NCI-H1092 (cell line): Measurements from ENCODE around the gene ANKRD33.

Experiments used
- DNase-seq: peaks from one replicate; lab custom pipeline; 2025; lab: John Stamatoyannopoulos, UW

The ANKRD33 gene

DNA sequence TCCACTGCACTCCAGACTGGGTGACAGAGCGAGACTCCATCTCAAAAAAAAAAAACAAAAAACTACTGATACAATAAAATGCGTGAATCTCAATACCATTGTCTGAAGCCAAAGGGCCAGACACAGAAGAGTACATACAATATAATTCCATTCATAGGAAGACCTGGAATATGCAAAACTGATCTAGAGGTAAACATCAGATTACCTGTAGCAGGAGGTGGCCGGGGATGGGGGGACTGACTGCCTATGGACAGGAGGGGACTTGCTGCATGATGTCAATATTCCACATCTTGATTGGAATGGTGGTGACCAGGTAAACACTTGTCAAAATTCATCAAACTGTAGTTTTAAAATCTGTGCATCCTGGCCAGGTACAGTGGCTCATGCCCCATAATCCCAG is 26.9 kb upstream of the ANKRD33 start:
- no peak for DNase-seq

DNA sequence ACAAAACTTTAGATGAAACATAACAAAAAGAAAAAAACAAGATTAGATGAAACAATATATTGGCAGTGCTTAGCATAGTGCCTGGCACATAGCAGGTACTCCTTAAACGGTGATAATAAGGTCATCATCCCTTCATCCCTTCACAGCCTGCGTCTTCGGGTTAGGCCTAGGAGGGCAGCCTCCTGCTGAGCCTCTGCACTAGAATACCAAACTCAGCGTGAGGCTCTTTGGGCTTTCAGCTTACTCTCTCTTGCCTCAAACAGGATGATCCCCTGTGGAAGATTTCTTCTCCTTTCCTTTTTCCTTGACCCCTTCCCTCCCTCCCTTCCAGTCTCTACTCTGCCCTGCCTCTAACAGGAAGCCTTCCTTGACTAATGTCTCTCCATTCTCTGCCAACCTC is 25.0 kb upstream of the ANKRD33 start:
- no peak for DNase-seq

DNA sequence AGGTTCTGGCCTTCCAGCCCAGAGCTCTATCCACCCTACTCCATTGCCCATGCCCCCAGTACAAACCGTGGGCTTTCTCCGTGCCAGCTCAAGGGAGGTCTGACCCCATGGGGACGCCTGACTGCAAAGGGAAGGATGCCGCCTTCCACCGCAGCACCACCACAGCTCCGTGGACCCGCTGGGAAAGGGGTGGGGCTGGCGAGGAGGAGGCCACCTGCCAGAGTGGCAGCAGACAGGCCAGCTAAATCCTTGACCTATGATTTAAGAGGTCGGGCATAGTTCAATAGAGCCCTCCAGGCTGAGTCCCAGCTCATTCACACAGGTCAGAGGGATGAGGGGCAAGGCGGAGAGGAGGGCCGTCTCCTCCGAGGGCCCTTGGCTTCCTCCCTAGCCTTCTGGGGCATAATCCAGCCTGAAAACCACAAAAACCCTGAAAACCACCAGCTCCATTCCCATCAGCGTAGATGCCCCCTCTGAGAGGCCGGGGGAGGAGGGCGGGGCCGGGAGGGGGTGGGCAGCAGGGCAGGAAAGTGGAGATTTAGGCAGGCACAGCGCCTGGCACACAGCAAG is 24.5 kb upstream of the ANKRD33 start:
- no peak for DNase-seq

DNA sequence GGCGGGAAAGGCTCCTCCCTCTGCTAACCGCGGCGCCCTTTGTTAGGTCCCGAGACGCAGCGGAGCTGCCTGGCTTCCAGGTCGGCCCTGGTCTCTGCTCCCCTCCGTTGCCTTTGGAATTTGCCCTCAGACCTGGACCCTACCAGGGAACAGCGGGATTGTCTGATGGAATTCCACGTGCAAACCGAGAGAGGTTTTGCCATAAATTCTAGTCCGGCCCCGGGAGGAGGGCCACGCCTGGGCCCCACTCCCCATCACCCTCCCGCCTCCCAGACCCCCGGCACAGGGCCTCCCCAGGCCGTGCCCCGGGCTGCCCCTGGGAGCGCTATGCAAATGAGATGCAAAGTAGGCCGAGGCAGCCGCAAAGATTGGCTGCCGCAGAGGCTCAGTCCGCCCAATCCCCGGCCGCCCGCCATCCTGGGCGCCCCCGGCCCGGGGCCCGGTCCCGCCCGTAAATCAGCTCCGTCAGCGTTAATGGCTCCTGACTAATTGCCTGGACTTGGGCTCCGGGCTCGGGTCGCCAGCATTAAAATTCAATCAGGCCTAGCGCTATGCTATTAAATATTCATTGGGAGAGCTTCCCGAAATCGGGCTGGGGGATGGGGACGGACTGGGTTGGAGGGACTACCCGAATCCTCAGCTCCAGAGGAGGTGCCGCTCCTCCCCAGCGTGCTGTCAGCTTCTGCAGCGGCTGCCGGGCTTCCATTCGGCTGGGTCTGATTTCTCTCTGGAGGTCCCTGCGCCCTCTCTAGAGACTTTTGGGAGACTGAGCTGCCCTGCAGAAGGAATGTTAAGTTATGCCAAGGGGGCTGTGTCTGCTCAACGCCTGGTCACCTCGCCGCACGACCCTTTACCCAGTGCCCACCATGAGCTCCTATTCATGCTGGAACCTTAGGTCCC is 23.7 kb upstream of the ANKRD33 start:
- DNase-seq, result no peak

DNA sequence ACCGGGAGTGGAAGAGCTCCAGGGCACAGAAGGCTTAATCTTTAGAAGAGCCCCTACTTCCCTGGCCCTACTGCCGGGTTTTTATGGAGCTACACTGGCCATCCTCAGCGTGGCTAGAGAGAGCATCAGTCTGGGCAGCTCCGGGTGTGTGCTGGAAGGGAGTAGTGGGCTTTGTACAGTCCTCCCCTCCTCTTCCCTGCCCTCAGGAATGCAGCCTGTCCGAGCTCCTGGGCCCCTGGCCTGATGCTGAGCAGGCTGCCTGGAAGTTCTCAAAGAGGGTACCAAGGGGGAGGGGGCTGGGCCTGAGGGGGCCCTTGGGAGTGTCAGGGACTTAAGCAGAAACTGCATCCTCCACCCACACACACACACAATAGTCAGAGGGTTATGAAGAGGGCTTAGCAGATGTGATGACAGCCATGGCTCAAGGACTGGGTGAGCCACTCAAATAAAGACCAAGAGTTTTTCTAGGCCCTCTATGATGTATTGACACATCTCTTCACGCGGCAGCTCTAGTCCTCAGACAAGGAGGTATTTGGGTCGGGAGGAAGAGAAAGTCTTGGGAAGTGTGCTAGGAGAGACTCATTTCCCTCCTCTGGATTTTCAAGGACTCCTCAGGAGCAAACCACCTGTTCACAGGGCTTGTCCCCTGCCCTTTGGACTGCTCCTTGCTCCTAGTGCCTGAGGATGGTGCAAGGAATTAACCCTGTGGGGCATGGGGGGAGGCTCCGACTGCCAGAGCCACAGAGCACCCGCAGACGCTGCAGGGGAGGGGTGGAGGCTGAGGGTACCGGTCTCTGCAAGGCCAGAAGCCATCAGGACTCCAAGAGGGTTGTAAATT is 22.9 kb upstream of the ANKRD33 start:
- DNase-seq, result no peak

DNA sequence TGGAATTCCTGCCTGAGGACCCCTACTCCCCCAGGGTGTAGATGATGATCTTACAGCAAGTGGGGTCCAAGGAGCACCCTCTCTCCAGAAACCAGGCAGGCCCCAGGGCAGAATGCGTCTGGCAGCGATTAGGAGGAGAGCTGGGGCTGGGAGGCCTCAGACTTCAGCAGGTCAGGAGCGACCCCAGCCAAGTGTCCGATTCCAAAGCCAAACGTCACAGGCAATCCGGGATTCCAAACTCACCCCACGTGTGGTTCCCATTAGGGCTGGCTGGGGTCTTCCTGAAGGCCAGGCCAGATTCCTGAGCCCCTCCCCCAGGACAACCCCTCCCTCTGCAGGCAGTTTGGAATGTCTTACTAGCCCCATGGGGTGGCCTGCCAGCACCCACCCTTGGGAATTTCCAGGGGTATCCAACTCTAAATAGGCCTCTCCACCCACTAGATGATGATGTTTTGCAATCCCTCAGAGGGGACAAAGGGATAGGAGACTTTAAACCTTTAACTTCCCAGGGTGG is 22.1 kb upstream of the ANKRD33 start:
- DNase-seq, result no peak

DNA sequence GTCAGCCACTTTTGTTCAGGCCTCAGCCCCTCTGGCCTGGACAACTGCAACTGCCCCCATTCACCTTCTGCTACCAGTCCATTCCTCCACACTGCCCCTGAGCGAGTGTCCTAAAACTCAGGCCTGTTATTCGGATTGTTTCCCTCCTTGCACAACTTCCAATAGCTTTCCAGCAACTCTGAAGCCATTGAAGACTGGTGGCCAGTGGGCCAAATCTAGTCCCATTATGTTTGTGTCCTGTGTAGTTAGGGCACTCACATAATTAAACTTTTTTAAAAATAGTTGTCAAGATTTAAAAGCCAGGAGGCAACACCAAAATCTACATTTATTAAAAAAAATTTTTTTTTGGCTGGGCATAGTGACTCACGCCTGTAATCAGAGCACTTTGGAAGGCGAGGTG is 21.6 kb upstream of the ANKRD33 start:
- DNase-seq, result no peak

DNA sequence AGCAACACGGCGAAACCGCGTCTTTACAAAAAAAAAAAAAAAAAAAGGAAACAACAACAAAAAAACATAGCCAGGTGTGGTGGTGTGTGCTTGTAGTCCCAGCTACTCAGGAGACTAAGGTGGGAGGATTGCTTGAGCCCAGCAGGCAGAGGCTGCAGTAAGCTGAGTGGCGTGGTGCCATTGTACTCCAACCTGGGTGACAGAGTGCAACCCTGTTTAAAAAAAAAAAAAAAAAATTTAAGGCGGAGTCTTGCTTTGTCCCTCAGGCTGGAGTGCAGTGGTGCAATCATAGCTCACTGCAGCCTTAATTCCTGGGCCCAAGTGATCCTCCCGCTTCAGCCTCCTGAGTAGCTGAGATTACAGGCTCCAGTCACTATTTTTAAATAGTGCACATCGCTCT is 21.1 kb upstream of the ANKRD33 start:
- DNase-seq, result no peak

DNA sequence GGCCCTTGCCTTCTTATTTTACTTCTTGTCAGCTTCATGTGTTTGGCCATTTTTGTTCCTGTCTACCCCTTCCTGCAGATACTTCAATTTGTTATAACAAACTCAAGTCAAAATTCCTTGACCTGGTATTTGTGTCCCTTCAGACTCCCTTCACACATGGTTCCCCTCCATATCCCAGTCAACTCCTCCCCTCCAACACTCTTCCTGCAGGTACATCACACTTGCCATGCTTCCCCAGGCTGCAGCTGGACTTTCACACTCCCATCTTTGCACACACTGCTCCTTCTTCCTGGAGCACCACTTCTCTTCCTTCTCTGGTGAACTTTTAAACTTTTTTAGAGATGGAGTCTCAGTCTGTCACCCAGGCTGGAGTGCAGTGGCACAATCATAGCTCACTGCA is 20.5 kb upstream of the ANKRD33 start:
- DNase-seq, result no peak

DNA sequence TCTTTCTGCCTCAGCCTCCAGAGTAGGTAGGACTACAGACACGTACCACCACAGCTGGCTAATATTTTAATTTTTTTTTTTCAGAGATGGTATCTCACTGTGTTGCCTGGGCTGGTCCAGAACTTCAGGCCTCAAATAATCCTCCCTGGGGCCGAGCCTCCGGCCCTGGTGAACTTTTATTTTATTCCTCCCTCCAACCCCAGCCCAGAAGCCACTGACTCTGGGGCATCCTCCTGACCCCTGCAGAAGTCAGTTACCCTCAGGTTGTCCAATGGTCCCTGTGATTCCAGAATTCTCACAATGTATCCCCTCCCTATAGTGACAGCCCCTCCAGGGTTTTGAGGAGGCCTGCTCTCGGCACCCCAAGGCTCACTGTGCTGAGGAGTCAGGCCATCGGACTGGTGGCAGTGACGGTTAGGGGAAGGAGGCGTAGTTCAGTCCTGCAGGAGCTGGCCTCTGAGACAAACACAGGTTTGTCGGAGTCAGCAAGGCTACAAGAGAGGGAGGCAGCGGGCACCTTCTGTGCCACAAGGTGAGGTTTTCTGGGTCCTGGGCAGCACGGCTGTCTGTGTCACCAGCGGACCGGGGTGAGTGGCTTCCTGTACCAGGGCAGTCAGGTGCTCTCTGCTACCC is 20.0 kb upstream of the ANKRD33 start:
- DNase-seq, result no peak

DNA sequence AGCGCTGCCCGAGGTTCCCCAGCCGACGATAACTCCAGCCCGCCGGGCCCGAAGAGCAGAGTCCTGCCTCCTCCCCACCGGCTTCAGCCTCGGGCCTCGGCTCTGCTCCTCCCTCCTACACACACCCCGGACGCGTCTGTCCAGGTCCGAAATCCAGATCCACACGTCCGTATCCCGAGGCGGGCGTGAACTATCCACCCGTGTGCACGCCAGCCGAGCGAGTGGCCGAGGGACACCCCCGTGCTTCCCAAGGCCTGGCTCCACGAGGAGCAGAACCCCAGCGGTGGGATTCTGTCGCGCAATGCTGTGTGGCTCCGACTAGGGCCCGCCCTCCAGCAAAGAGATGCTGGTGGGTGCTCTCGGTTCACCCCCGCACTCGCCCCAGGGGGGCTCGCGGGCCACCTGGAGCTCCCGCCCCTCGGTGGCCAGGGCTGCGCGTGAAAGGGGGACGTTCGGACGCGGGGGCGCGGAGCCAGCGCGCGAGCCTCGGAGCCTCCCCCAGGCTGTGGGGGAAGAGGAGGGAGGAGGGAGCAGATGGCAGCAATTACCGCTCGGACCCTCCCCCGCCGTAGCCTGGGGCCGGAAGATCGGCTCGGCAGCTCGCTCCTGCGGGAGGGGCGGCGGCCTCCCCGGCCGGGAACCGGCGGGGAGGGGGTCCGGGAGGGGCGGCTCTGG is 18.9 kb upstream of the ANKRD33 start:
- DNase-seq, result no peak

DNA sequence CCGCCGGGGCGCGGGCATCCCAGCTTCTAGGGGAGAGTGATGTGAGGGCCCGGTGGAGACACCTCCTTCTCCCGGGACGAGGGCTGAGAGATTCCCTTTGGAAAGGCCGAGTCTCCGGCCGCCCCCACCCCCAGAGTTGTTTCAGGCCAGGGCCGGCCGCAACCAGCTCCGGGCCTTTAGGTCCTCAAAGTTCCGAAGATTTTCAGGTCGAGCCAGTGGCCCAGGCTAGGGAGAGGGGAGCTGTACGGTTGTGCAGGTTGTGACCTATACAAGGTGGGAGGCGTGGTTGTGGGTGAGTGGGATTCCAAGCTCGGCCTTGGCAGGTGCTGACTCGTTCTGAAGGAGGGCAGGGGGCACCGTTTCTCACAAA is 18.4 kb upstream of the ANKRD33 start:
- no peak for DNase-seq

DNA sequence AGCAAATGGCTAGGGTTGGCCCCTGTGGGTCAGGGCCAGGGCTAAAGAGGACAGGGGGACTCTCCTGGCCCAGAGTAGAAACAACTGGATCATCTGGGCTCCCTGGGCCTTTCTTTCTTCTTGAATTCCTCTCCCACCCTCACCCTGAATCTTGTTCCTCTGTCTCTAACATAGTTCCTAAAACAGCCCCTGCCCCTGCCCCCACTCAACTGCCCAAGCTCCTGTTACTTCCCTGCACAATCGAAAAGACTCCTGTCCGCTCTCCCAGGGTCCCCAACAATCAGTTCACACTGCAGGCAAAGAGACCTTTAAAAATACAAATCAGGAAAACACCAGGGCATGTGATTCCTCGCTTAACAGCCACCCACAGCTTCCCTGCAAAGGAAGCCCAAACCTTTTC is 18.0 kb upstream of the ANKRD33 start:
- no peak for DNase-seq

DNA sequence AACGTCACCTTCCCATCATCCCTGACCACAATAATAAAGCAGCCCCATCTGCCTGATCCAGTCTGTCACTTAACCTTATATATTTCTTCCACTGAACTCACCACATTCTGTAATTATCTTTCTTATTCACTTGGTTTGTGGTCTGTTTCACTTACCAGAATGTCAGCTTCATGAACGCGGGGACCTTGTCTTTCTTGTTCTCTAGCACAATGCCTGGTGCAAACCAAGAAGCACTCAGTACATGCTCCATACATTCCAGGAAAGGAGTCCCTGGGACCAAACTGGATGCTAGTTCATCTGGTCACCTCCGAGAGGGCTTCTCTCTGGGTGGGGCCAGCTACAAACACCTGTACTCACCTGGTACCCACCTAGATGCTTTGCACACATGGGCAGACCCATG is 17.4 kb upstream of the ANKRD33 start:
- DNase-seq, result no peak

DNA sequence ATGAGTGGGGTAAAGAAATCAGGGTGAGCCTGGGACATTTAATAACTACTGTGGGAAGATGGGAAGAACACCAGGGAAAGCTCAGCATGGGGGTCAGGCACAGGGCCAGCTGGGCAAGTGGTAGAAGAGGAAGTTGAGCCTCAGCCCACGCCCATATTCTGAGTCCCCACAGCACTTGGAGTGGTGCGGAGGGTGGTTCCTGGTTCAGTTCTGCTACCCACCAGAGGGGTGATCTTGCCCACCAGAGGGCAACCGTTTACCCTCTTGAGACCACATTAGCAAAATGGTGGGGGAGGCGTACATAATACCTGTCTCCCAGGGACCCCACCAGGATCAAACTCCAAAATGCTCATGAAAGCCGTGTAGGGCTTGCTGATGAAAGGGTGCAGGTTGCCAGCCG is 16.8 kb upstream of the ANKRD33 start:
- DNase-seq, result no peak

DNA sequence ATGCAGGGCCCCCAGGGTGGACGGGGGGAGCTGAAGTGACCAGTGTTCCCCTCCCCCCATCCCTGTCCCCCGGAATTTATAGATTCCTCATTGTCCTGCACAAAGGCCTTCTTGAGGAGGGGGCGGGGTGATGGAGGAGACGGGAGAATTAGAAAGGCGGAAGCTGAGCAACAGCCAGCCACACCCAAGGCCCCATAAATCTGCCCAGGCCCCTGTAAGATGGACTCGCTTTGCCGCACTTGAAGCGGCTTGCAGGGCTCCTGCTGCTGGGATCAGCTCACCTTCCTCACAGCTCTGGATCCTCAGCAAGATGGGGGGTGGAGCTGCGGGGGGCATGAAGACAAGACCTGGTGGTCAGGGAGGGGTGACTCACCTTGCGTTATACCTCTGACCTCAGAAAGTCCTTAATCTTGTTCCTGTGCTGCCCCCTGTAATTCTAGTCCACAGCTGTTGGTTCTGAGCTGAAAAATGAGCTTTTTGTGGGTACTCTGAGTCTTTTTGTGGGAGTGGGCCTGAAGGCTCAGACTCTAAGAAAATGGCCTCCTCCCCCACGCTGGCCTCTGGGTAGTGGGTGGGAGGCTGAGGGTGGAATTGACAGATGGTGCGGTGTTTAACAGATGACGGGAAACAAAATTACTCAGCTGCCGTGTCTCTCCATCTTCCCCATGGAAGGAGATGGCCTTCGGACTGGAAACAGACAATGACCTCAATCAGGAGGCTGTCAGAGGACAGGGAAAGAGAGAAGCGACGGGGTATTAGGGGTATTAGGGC is 15.8 kb upstream of the ANKRD33 start:
- no peak for DNase-seq

DNA sequence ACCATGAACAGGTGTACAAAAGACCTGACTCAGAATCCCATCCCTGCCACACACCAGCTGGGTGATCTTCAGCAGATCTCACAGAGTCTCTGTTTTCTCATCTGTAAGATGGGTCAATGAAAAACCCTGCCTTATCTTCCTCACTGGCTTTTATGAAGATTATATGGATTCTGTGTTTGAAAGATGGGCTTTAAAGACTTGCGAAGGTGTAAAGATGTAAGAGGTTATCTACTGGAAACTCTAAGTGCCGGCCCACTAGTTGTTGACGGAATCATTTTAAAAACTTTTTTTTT is 15.3 kb upstream of the ANKRD33 start:
- no peak for DNase-seq

DNA sequence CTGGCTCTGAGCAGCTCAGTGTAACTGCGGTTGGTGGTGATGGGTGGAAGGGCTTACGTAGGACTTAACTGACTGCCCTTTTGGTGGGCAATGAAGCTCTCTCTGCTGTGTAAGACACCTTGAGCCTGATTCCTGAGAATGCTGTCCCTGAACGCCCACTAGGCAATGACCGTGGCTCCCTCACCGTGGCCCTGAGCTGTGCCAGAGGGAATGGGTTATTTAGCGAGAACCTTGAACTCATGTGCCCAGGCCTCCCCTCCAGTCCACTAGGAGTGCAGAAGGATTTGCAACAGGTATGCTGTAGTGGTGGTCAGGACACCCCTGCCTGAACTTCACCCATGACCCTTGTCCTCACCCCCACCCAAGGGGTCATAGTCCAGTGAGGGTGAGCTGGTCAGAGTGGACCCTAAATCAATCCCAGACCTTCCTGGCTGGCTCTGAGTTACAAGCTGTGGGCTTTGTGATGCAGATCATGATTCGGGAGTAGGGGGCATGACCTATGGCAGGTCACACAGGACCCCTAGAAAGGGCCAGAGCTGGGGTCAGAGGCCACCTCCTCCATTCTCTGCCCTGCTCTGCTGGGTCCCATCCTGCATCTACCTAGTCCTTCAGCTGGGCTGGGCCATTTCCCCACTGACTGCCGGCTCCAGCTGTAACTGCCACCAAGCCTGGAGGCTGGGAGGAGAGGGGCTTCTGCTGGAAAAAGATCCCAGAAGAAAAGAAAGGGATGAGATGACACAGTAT is 14.5 kb upstream of the ANKRD33 start:
- DNase-seq, result no peak

DNA sequence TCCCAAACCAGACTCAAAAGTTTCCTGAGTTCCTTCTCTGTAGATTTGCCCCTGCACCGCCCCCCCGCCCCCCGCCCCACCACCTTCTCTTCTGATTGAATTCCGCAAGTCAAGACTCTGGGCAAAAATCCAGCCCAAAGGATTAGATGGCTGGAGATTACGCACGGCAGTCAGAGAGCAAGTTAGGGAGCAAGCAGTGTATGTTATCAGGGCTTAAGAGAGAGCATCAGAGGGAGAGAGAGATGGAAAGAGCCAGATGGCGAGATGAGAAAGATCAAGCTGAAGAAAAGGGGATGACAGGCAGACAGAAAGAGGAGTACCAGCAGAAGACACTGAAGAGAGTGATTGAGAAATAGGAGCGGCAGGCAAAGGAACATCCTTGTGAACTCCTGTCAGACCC is 13.9 kb upstream of the ANKRD33 start:
- no peak for DNase-seq

DNA sequence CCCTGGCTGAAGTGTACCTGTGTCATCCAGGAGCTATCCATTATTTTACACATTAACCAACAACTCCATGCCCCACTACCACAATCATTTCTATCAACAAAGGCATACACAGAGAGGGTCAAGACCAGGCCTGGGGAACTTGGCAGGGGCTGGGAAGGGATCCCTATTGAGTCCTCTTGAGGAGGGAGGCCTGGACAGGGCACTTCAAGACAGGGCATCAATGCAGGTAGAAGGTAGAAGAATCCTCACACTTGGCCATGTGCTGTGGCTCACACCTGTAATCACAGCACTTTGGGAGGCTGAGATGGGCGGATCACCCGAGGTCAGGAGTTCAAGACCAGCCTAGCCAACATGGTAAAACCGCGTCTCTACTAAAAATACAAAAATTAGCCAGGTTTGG is 13.4 kb upstream of the ANKRD33 start:
- DNase-seq, result no peak

DNA sequence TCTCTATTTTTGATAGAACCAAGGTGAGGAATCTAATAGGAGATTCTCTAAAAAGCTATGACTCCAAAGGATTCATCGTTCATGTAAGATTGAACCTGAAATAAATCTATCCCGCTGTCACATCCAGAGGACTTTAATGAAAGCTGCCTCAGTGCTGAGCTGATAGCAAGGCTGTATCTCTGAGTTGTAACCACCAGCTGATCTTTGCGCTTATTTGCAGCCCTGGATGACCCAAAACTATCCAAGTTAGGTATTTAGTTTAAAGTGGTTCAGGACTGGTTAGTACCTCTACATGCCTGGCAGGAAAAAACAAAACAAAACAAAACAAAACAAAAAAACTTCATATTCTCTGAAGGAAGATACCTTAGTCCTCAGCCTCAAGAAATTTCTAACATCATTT is 8.8 kb upstream of the ANKRD33 start:
- DNase-seq, result no peak
